Stimulated activated CD4-positive, alpha-beta T cell treated with anti-CD3 and anti-CD28 coated beads, Interleukin-4, amount 100 ng/mL, for 1 hour (primary cell): ENCODE measurements around the gene TTK.

Experiments used
- DNase-seq: peaks from one replicate; pipeline ENCODE4 v3.0.0-alpha.2; 2020

The TTK gene

DNA sequence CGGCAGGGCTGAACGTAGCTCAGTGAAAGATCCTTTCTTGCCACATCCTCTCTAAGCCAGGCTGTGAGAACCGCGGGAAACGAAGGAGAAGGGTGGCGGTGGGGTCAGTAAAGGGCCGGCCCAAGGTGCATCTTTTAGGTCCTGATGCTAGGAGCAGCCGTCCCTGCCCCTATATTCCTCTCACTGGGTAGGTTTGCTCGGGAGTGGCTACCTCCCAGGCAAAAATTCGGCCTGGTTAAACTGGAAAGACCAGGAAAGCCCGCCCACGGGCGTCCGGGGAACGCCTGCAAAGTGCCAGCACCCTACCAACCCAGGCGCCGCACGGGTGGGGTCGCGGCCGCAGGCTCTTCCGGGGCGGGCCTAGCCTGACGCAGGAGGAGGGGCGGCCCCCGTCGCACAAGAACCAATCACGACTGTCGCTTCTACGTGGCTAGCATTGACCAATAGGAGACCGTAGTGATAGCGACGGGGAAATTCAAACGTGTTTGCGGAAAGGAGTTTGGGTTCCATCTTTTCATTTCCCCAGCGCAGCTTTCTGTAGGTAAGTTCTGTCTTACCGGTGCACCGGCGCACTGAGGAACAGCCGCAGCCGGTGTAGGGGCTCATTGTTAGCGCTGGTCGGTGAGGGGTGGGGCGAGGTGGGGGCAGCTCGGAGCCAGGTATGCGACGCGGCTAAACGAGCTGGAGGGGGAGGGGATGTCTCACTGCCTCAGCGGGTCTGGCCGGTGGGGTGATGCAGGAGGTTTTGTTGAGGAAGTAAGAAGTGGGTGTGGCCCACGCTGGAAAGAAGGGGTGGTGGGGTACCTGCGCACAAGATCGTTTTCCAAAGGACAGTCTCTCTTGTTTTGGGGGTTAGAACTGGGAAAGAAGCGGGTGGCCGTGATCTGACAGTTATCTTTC lies at the start of gene TTK:
Gene TTK (plus strand): TSS at position 477 of the 900 bp plus-strand sequence. CDS start 1,195 bp downstream, outside the sequence.
- DNase-seq, result peak; percentile 88

DNA sequence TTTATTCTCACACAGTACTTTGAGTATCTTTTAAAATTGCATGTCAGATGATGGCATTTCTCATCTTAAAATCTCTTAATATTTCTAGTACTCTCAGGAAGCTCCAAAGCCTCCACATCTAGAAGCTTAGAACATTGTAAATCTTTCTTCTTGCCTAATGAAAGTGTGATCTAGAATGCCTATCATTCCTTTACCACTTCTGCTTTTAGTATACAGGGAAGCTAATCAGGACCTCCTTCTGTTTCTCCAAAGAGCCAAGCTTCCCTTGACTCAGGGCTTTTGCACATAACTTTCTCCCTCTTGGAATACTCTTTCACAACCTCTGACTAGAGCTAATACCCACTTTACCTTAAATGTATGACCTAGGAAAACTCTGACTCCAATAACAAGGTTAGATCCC lies 49.6 kb upstream of the TTK start:
- DNase-seq, result no peak

DNA sequence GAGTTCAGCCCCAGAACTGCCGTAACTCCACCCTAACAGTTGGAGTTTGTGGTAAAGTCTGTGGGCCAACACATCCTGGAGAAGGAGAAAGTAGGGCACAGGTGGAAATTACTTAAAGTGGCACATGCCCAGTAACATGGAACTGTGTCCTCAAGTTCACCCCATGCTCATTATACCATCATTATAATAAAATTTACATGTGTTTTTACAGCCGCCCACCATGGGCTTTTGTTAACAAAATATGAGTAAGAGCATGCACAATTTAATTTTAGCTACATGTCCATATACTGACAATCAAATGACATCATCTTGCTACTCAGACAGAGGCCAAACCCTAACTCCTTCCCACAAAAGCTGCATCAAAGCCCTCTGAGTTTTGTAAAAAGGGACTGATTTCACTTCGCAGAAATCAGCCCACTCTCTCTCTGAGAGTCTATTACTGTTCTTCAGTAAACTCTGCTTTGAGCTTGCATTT lies 39.8 kb upstream of the TTK start:
- DNase-seq, result no peak

DNA sequence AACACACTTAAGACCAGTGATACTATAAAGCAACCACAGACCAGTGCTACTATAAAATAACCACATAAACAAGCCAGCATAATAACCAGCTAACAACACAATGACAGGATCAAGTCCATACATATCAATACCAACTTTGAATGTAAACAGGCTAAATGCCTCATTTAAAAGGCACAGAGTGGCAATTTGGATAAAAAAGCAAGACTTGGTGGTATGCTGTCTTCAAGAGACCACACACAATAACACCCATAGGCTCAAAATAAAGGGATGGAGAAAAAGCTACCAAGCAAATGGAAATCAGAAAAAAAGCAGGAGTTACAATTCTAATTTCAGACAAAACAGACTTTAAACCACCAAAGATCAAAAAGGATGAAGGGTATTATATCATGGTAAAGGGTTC lies 37.3 kb upstream of the TTK start:
- no peak for DNase-seq

DNA sequence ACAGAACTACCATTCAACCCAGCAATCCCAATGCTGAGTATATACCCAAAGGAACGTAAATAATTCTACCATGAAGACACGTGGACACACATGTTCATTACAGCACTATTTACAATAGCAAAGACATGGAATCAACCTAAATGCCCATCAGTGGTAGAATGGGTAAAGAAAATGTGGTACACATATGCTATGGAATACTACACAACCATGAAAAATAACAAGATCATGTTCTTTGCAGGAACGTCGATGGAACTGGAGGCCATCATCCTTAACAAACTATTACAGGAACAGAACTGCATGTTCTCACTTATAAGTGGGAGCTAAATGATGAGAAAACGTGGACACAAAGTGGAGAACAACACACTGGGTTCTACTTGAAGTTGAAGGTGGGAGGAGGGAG lies 34.7 kb upstream of the TTK start:
- no peak for DNase-seq

DNA sequence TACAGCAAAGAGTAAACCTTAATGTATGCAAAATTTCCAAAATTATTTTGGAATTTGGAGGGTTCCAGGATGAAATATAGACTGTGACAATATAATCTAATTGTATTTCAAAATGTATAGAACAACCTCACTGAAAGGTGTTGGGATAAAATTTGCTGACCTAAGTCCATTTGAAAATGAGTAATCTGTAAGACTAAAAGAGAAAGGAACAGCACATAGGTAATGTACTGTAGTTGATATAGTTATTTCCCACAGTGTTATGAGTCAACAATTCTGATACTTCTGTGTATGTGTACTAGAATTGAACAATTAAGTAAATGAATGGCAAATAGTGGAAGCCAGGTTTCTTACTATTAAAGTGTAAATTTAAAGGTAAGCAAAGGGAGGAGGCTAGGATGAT lies 33.3 kb upstream of the TTK start:
- DNase-seq, result no peak

DNA sequence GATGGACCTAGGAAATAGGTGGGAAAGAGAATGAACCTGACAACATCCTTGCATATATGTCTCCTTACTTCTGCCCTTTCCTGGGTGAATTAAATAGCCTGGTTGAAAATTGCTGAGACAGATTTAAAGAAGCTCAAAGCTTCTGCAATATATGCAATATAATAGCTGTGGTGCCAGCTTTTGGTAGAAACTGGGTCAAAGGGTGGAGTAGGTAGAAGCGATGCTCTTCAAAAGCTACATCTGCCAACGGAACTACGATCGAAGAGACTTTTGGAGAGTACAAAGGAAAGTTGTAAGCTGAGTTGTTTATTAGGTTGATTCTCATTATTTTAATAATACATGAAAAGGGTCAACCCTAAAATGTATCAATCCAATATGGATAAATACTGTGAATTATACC lies 22.8 kb upstream of the TTK start:
- no peak for DNase-seq

DNA sequence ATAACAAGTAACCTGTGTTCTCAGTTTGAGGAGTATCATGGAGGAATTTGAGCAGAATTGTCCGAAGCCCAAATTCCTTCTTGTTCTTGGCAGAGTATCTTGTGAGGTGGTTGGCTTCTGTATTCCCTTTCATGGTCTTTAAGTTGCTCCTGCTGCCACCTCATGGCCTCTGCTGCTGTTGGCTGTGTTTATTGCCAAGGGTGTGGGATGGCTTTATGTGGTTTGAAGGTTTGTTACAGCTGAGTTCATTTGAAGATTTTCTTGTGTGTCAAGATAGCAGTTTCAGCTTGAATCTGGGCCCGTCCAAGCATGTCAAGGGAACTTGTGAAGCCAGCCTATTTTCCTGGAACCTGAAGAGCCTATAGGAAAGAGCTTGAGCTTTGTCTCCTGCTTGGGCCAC lies 20.2 kb upstream of the TTK start:
- DNase-seq, result no peak

DNA sequence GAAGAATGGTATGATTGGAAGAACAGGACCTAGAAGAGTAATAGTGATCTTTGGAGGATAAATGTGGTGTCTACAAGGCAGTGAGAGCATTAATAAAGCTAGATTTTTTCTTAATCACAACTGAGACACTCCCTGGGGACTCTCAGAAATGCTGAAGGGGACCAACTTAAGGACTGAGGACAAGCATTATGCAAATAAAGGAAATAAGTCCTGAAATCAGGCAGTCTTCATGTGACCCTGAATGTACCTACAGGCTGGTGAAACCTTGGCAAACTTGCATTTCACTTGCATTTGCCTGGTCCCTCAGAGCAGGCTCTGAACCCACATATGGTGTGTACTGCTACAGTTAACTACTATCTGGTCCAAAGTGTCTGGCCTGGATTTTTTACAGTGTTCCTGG lies 19.3 kb upstream of the TTK start:
- DNase-seq, result no peak

DNA sequence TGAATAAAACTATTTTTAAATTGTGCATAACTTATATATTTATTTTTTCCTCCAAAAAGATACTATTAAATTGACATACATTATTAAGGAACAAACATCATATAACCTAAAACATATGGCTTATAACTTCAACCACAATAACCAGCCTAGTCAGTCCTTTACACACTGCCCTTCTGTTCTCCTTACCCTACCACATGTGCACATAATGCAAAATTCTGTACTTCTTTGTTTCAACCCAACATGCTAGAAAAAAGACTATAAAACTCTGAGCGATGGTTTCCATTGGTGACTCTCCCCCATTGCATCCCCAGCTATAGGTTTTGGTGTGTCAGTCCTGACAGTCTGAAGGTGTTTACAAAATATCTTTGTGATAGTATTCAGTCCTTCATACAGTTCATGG lies 14.8 kb upstream of the TTK start:
- DNase-seq, result no peak

DNA sequence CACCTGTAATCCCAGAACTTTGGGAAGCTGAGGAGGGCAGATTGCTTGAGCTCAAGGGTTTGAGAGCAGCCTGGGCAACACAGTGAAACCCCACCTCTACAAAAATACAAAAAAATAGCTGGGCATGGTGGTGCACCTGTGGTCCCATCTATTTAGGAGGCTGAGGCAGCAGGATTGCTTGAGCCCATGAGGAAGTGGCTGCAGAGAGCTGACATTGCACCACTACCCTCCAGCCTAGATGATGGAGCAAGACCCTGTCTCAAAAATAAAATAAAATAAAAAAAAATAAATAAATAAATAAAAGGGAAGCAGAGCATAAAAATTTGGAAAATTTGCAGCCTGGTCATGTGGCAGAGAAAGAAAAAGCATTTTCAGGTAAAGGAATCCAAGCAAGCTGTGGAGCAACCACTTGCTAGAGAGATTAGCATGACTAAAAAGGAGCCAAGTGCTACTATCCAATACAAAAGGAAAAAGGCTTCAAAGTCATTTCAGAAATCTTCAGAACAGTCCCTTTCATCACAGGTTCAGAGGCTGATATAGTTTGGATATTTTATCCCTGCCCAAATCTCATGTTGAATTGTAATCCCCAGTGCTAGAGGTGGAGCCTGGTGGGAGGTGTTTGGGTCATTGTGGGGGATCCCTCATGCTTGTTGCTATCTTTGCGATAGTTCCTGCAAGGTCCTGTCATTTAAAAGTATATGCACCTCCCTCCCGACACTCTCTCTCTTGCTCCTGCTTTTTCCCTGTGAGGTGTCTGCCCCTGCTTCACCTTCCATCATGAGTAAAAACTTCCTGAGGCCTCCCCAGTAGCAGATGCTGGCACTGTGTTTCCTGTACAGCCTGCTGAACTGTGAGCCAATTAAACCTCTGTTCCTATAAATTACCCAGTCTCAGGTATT lies 11.2 kb upstream of the TTK start:
- no peak for DNase-seq

DNA sequence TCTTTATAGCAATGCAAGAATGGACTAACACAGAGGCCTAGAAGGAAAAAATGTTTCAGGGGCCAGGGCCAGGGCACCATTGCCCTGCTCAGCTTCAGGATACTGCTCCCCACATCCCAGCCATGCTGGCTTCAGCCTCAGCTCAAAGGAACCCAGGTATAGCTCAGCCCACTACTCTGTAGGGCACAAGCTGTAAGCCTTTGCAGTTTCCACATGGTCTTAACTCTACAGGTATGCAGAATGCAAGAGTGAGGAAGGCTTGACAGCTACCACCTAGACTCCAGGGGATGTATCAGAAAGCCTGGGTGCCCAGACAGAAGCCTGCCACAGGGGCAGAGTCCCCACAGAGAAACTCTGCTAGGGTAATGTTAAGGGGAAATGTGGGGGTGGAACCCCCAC lies 10.5 kb upstream of the TTK start:
- DNase-seq, result no peak

DNA sequence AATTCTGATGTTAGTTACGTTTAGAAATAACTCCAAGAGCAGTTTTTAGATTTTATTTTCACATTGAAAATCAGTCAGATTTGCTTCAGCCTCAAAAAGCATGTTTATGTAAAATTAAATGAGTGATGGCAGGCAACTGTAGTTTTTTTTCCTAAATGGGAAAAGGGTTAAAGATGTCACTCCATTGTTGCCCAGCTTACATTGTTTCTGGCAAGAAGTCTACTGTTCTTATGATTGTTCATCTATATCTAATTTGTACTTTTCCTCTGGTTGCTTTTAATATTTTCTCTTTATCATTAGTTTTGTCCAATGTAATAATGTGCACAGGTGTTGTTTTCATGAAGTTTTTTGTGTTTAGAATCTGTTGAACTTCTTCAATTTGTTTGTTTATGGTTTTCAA lies 6.7 kb upstream of the TTK start:
- no peak for DNase-seq

DNA sequence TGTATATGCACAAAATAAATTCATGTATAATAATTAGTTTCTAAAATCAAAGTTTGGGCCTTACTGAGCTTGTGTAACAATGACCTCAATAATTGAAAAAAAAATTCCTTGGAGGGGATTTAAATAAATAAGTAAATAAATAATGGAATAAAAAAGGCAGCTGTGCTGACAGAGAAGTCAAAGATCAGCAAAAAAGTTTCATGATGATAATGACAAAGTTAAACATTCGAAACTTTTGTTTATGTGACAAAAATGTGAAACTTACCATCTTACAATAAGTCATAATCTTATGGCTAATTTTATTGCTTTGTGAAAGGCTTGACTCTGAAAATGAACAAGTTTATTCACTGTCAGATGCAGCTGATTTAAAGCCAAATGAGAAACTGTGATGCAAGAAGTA lies 3.1 kb upstream of the TTK start:
- DNase-seq, result no peak

DNA sequence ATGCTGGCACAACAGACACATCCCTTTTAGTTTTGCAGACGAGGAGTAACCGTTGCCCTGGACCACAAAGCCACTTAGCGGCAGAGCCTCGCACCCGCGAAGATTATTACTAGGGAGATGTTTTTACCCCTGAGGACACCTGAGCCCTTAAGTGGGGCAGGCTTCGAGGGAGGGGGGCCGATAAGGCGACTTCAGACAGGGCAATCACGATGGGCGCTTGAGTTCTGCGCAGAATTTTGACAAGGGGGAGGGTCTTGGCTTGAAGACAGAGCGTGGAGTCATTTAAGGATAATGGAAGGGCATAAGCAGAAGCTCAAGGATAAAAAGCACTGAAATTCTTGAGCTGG lies 650 bp upstream of the TTK start:
- DNase-seq, result peak; percentile 10

DNA sequence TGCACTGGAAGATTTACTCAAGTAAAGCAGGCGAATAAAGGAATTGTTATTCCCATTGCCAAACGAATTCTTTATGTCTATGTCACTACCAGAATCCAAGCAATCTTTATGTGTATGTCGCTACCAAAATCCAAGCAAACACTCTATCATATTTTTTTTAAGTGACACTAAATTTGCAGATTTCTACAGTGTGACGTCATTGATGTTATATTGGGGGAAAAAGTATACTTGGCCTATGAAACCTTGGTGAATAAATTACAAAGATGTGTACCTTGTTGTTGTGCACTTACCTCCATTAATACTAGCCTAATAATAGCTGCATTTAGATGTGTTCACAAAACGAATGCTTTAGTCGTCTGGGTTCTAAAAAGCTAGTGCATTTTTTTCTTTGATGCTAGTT lies 957 bp downstream of the TTK start:
- DNase-seq, result no peak

DNA sequence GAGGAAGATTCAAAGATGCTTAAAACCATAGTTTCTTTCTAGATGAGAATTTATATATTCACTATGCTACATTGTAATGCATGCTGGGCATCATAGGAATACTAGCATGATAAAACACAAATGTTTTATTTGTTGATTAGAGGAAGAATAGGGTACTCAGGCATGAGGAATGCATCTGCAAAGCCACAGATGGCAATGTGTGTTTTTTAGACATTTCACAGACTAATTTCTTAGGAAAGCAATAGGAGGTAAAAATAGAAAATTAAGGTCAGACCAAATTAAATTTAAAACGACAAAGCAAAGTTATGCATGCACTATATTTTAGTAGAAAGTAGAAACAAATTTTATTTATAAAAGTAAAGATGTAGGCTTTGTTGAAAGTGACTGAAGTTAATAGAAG lies 2.1 kb downstream of the TTK start:
- DNase-seq, result no peak

DNA sequence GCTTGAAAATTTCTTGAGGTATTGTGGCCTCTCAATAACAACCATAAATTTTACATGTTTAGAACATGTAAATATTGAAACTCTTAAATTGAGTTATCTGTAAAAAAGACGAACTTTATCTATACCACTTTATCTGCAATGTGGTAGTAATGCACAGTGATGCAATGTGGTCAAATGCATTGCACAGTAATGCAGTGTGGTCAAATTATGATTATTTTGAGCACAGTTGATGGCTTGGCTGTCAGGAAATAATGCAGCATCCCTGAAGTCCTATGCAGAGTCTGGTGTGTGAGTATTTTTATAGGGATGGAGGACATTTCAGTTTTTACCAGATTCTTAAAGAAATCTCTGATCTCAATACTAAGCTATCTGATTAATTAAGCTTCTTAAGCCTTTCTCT lies 5.1 kb downstream of the TTK start:
- no peak for DNase-seq

DNA sequence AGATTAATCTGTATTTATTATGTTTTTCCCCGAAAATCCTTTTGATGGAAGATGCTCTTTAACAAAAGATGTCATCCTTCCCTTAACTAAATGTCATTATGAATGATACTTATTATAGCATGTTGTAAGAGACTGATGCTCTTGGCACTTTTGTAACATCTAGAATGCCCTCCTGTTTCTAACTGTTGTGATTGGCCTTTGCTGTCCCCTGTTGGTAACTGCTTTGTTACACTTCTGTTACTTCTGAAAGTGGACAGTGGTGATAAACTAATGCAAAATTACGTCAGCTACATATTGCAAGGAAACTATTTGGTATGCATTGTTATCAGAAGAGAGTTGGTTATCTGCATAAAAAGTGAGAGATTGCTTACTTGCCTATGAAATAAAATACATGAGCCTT lies 5.8 kb downstream of the TTK start:
- DNase-seq, result no peak

DNA sequence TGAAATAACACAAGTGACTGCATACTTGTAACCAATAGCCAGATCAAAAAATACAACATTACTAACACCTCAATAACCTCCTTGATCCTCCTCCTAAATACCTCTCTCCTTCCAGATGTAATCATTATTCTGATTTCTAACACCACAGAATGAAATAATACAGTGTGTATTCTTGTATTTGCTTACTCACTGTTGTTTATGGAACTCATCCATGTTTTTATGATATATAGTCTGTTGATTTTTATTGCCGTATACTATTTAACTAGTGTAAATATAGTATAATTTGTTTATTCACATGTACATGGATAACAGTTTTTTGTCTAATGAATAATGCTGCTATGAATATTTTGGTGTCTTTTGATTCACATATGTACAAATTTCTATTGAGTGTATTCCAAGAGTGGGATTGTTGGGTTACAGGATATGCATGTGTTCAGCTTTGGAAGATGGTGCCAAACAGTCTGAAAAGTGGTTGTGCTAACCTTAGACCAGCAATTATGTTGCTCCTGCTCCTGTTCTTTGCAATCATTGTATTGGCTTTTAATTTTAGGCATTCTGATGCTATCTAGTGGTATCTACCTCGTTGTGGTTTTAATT lies 11.5 kb downstream of the TTK start:
- DNase-seq, result no peak

DNA sequence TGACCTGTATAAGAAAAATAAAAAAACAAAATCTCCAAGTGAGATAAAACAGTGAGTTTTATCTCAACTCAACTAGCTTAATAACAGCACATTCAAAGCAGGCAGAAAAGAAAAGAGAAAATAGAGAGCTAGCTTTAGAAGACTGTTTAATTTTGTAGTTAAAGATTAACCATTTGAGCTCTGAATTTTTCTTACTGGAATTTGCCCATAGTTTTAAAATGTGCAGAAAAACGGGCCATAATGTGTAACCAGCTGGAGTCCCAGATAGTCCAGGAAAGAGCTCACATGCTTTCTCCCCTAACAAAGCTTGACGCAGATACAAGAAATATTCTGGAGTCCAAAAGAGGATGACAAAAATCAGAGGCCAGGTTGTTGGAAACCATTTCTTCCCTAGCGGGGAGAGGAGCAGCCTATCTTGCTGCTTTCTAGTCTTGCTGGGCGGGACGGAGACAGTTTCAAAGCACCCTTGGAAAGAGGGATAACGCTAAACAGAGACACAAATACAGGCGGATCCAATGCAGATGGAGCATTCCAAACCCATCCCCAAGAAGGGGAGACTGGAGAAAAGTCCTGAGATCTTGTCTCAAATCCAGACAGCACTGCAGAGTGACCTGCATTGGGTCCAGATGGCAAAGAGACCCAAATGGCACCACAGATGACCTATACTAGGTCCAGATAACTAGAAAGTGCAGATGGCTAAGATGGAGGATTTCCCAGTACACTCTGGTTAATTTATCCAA lies 16.1 kb downstream of the TTK start:
- DNase-seq, result no peak

DNA sequence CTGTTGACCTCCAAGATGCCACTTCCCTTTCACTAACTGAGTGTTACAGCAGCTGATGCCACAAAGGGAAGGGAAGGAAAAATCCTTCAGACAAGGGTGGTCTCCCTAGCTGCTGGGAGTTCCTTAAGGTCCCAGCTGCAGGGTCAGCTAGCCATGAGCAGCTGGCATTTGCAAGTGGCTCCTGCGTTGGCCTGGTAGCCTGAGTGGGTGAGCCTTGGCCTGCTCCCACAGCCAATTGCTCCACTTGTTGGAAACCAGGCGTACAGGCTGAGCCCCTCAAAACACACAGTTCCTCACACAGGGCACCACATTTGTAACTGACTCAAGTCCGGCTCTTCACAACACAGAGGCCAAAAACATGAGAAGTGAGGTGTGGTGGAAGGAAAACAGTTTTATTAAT lies 16.7 kb downstream of the TTK start:
- DNase-seq, result no peak

DNA sequence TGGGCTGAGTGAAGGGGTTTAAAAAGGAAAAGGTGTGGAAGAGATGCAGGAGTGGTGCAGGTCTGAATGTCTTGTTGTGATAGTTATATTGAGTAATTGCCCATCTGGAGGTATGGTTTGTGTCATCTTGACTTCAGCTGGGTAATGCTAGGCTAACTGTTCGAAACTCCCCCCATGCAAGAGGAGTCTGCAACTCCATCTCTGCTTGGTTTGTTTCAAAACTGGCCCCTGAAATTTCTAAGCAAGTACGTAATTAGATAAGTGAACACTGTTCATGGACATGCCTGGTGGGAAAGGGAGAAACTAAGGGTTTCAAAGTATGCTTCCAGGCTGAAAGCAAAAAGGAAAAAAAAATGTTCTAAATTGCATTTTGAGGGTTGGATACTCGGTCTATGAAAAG lies 17.1 kb downstream of the TTK start:
- no peak for DNase-seq
